Measurements from ENCODE around the gene IRX3.

The IRX3 gene

GRCh38 chr16:54313789-54314188 lies 27.2 kb upstream of the IRX3 start:
- no peak for TF ChIP-seq CTCF (IDR thresholded peaks at IDR 0.05; ENCODE audit: low read depth, low read length, missing control alignments)
- no peak overlapping the region for H3K4me3 ChIP-seq (replicated peaks; ENCODE audit: low read depth, low read length)
- no peak for DNase-seq (ENCODE audit: extremely low read depth, low read depth)

GRCh38 chr16:54312502-54312991 lies 26.0 kb upstream of the IRX3 start:
- DNase-seq (ENCODE audit: extremely low read depth, low read depth) = no peak
- TF ChIP-seq CTCF (IDR thresholded peaks at IDR 0.05; ENCODE audit: low read depth, low read length, missing control alignments) = no peak
- H3K4me3 ChIP-seq (replicated peaks; ENCODE audit: low read depth, low read length) = no peak overlapping the region

GRCh38 chr16:54309341-54309740 lies 22.8 kb upstream of the IRX3 start:
- H3K4me3 ChIP-seq (replicated peaks; ENCODE audit: low read depth, low read length) = no peak overlapping the region
- DNase-seq (ENCODE audit: extremely low read depth, low read depth) = no peak
- no peak for TF ChIP-seq CTCF (IDR thresholded peaks at IDR 0.05; ENCODE audit: low read depth, low read length, missing control alignments)

- H3K4me3 ChIP-seq (replicated peaks; ENCODE audit: low read depth, low read length) = no peak overlapping the region
- no peak for TF ChIP-seq CTCF (IDR thresholded peaks at IDR 0.05; ENCODE audit: low read depth, low read length, missing control alignments)
- DNase-seq (ENCODE audit: extremely low read depth, low read depth) = no peak
Measured at GRCh38 chr16:54305080-54305479, 18.5 kb upstream of the IRX3 start.

- no peak for DNase-seq (ENCODE audit: extremely low read depth, low read depth)
- H3K4me3 ChIP-seq (replicated peaks; ENCODE audit: low read depth, low read length) = no peak overlapping the region
Measured at GRCh38 chr16:54303613-54304012, 17.0 kb upstream of the IRX3 start.

GRCh38 chr16:54297154-54297553 lies 10.6 kb upstream of the IRX3 start:
- TF ChIP-seq CTCF (IDR thresholded peaks at IDR 0.05; ENCODE audit: low read depth, low read length, missing control alignments) = no peak
- no peak for DNase-seq (ENCODE audit: extremely low read depth, low read depth)
- no peak overlapping the region for H3K4me3 ChIP-seq (replicated peaks; ENCODE audit: low read depth, low read length)

More at GRCh38 chr16:54303613-54304012, 17.0 kb upstream of the IRX3 start:
- no peak for TF ChIP-seq CTCF (IDR thresholded peaks at IDR 0.05; ENCODE audit: low read depth, low read length, missing control alignments)

GRCh38 chr16:54296543-54296942 lies 10.0 kb upstream of the IRX3 start:
- TF ChIP-seq CTCF (IDR thresholded peaks at IDR 0.05; ENCODE audit: low read depth, low read length, missing control alignments) = no peak

More at GRCh38 chr16:54296543-54296942, 10.0 kb upstream of the IRX3 start:
- DNase-seq (ENCODE audit: extremely low read depth, low read depth) = no peak
- H3K4me3 ChIP-seq (replicated peaks; ENCODE audit: low read depth, low read length) = no peak overlapping the region

All from HFF-Myc (cell line).